Keratinocyte (primary cell): ENCODE data around the gene DMD. TPM values are rescaled to one million over a fixed set of nuclear protein-coding genes. Genes with fewer than 3 reads are reported as not detected.

Source experiments
- DNase-seq: peaks from one replicate; pipeline ENCODE4 v3.0.0-alpha.2; 2011; ENCODE audit warnings: low read depth, missing footprints, low spot score
- FAIRE-seq: peaks from 2 replicates; lab custom pipeline; 2011; peaks lifted over from hg19 to GRCh38; lab: Jason Lieb, UNC
- H2AFZ ChIP-seq: 2 replicates; pipeline ENCODE4 v1.6.0; 2012; ENCODE audit warnings: low read length, control low read depth, inconsistent platforms; ENCODE audit not compliant: control insufficient read depth
- H3K27ac ChIP-seq: 2 replicates; pipeline ENCODE4 v1.5.1; 2011; ENCODE audit warnings: low read length; ENCODE audit not compliant: control insufficient read depth, insufficient read depth
- H3K27me3 ChIP-seq: 3 replicates; pipeline ENCODE4 v1.6.0; 2011; ENCODE audit warnings: low read length; ENCODE audit not compliant: control insufficient read depth, insufficient read depth; ENCODE audit errors: extremely low read depth
- H3K36me3 ChIP-seq, 2 experiments: 2 replicates in 1 of 2; 3 replicates in 1 of 2; pipeline ENCODE4 v1.5.1; 2011; ENCODE audit warnings: low read length in 2 of 2, mild to moderate bottlenecking in 1 of 2; ENCODE audit not compliant: control insufficient read depth in 2 of 2, insufficient read depth in 2 of 2; ENCODE audit errors: extremely low read depth in 1 of 2
- H3K4me1 ChIP-seq: 3 replicates; pipeline ENCODE4 v1.5.1; 2011; ENCODE audit warnings: low read length; ENCODE audit not compliant: control insufficient read depth, insufficient read depth; ENCODE audit errors: extremely low read depth
- H3K4me2 ChIP-seq: 3 replicates; pipeline ENCODE4 v1.6.0; 2011; ENCODE audit warnings: low read depth, low read length; ENCODE audit not compliant: control insufficient read depth, insufficient read depth; ENCODE audit errors: extremely low read depth
- H3K4me3 ChIP-seq, 3 experiments: fragments of 200-600 bp in 1 of 3; sonication (generic) in 1 of 3; 2 replicates in 2 of 3; 3 replicates in 1 of 3; pipeline ENCODE4 v1.5.1; 2011 to 2016; ENCODE audit warnings: low read length in 3 of 3, mild to moderate bottlenecking in 3 of 3, control low read depth in 2 of 3, inconsistent platforms in 1 of 3, low read depth in 1 of 3, mixed read lengths in 1 of 3, mixed run types in 1 of 3, moderate library complexity in 1 of 3; ENCODE audit not compliant: control insufficient read depth in 2 of 3, insufficient read depth in 2 of 3; ENCODE audit errors: extremely low read depth in 1 of 3
- H3K79me2 ChIP-seq: 2 replicates; pipeline ENCODE4 v1.6.0; 2012; ENCODE audit warnings: low read length; ENCODE audit not compliant: control insufficient read depth, insufficient read depth
- H3K9ac ChIP-seq: 3 replicates; pipeline ENCODE4 v1.6.0; 2011; ENCODE audit warnings: low read length; ENCODE audit not compliant: control insufficient read depth, insufficient read depth; ENCODE audit errors: extremely low read depth
- H3K9me1 ChIP-seq: 3 replicates; pipeline ENCODE4 v1.6.0; 2011; ENCODE audit warnings: low read length; ENCODE audit not compliant: control insufficient read depth, insufficient read depth; ENCODE audit errors: extremely low read depth
- H3K9me3 ChIP-seq: 2 replicates; pipeline ENCODE4 v1.5.1; 2012; ENCODE audit warnings: low read depth, low read length; ENCODE audit not compliant: control insufficient read depth
- H4K20me1 ChIP-seq: 3 replicates; pipeline ENCODE4 v1.6.0; 2011; ENCODE audit warnings: low read length; ENCODE audit not compliant: control insufficient read depth, insufficient read depth; ENCODE audit errors: extremely low read depth
- CTCF ChIP-seq, 3 experiments: IDR thresholded peaks in 1 of 3; conservative IDR thresholded peaks in 1 of 3; optimal IDR thresholded peaks in 1 of 3; 2 replicates in 2 of 3; 3 replicates in 1 of 3; pipeline versions ENCODE3 to v1.5.1; 2011; ENCODE audit warnings: low read length in 3 of 3, mild to moderate bottlenecking in 3 of 3, moderate library complexity in 2 of 3, control low read depth in 1 of 3, inconsistent platforms in 1 of 3; ENCODE audit not compliant: insufficient read depth in 2 of 3; ENCODE audit errors: extremely low read depth in 1 of 3
- EZH2 ChIP-seq: IDR thresholded peaks from one replicate; pipeline ENCODE4 v1.6.1; 2012; ENCODE audit warnings: inconsistent platforms, mild to moderate bottlenecking, low read length, moderate library complexity
- dilution Hi-C: fragments of 300-500 bp; cut with MboI; formaldehyde crosslinking; loops from one replicate; pipeline ENCODE4 v1.7.0; 2020; ENCODE audit warnings: low sequenced_read_pairs; ENCODE audit not compliant: extremely low pct_ligation_motif_present
- polyA plus RNA-seq, 5 experiments: library from polyadenylated mRNA; depleted of rRNA in 3 of 5; stranded (reverse) in 3 of 5; stranded (forward) in 1 of 5; unstranded in 1 of 5; fragments of >200 nt; gene quantifications; 1 replicate in 1 of 5; 2 replicates in 3 of 5; 3 replicates in 1 of 5; pipeline versions ENCODE4 v1.2.1 to v1.2.3, GENCODE V29; 2011 to 2012; ENCODE audit warnings: missing spikeins in 2 of 5, low read depth in 1 of 5, low replicate concordance in 1 of 5

DMD gene
- polyA plus RNA-seq, 1 donor (not counting 4 experiments of a cell fraction or from before 2014, with no cell fraction given) = 8.9 TPM

- no peaks in the 10 kb centered on the region for H3K79me2 ChIP-seq
- dilution Hi-C loops = no loop called here
- no peaks in the 10 kb centered on the region for H3K27me3 ChIP-seq
- H3K9me3 ChIP-seq = no peaks in the 10 kb centered on the region
- TF ChIP-seq EZH2 (no peak), CTCF (optimal IDR thresholded peaks at IDR 0.05 in 1 of 3, IDR thresholded peaks at IDR 0.05 in 1 of 3, conservative IDR thresholded peaks at IDR 0.05 in 1 of 3; ENCODE audit: extremely low read depth in 1 of 3, insufficient read depth in 2 of 3, low read length in 3 of 3) (no peak)
- DNase-seq (no peak), FAIRE-seq (no peak)
- H3K9ac ChIP-seq = no peak overlapping the region
- H4K20me1 ChIP-seq = no peaks in the 10 kb centered on the region
- H3K4me1 ChIP-seq = no peaks in the 10 kb centered on the region
- no peak overlapping the region for H3K4me3 ChIP-seq
- H3K4me2 ChIP-seq = no peak overlapping the region
- no peak overlapping the region for H3K27ac ChIP-seq
- no peak overlapping the region for H2AFZ ChIP-seq
- H3K9me1 ChIP-seq = no peaks in the 10 kb centered on the region
- no peaks in the 10 kb centered on the region for H3K36me3 ChIP-seq
Observed at GRCh38 chrX:32268207-32268606, 943.1 kb downstream of the DMD start.

- Histone ChIP-seq H3K36me3 (no peaks in the 10 kb centered on the region), H3K4me1 (no peaks in the 10 kb centered on the region), H3K4me2 (no peak overlapping the region), H3K9me3 (no peaks in the 10 kb centered on the region), H3K27me3 (no peaks in the 10 kb centered on the region), H2AFZ (no peak overlapping the region), H3K9me1 (no peaks in the 10 kb centered on the region), H4K20me1 (no peaks in the 10 kb centered on the region), H3K79me2 (no peaks in the 10 kb centered on the region), H3K4me3 (no peak overlapping the region), H3K9ac (no peak overlapping the region), H3K27ac (no peak overlapping the region)
- FAIRE-seq (no peak), DNase-seq (no peak)
- no peak for TF ChIP-seq EZH2
- no peak for TF ChIP-seq CTCF (optimal IDR thresholded peaks at IDR 0.05 in 1 of 3, IDR thresholded peaks at IDR 0.05 in 1 of 3, conservative IDR thresholded peaks at IDR 0.05 in 1 of 3; ENCODE audit: extremely low read depth in 1 of 3, insufficient read depth in 2 of 3, low read length in 3 of 3)
- dilution Hi-C loops = no loop called here
Observed at GRCh38 chrX:32267796-32268195, 943.6 kb downstream of the DMD start.
